SKM-1 treated with dmso at 0.1 percent for 144 hours (cell line): Measurements from ENCODE around the gene GPR17.

Source experiments
- DNase-seq: peaks from one replicate; lab custom pipeline; 2025; ENCODE audit not compliant: unreplicated experiment; lab: John Stamatoyannopoulos, UW

The GPR17 gene

DNA sequence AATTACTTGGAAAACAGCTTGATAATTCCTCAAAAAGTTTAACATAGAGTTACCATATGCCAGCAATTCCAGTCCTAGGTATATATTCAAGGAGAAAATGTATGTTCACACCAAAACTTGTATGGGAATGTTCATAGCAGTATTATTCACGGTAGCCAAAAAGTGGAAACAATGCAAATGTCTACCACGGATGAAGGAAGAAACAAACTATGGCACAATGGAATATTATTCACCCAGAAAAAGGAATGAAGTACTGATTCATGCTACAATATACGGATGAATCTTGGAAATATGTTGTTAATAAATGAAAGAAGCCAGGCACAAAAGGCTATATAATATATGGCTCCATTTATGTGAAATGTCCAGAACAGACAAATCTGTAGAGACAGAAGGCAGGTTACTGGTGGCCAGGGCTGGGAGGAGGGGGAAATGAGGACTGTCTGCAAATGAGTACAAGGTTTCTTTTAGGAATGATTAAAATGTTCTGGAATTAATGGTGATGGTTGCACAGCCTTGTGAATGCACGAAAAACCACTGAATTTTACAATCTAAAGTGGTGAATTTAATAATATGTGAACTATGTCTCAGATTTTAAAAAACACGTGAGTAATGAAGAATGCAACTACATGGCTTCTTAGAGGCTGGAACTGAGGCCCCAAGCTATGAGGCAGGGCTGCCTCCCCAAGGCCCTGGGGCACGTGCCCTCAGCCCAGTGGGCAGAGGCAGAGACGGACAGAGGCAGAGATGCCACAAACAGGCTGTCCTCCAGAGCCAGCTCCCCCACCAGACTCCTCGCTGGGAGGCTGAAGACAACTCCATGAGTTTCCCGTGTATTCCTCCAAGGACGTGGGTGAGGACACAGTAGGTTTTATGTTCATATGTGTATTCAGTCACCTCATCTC lies 24.4 kb downstream of the GPR17 start:
- DNase-seq = no peak

GRCh38 chr2:127670957-127671290 lies 25.0 kb downstream of the GPR17 start:
- no peak for DNase-seq

DNA sequence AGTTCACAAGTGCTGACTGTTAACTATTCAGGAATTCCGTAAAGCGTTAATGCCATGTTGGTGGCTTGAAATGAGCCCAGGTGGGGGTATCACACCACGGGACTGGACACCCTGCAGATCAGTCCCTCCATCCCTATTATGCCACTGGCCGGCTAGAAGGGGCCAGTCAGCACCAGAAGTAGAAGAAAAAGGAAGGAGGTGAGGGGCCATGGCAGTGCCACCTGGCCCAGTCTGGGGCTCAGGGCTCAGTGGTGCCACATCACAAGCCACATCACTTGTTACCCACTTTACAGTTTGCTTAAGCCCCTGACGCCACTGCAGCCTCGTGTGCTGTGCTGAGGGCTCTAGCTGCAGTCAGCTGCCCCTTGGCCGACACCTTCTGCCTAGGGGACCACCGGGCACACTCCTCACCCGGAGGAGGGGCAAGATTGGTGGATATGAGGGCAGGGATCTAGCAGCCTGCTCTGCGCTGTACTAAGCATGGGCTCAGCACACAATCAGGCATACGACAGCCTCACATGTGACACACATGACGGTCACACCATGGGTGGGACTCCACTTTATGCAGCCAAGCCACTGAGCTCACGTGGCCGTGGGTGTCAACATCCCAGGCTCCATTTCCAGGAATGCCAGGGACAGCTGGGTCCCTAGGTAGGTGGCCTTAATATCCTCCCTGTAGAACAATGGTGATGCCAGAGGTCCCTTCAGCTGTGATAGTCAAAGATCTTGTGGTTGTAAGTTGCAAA lies 25.8 kb downstream of the GPR17 start:
- no peak for DNase-seq

DNA sequence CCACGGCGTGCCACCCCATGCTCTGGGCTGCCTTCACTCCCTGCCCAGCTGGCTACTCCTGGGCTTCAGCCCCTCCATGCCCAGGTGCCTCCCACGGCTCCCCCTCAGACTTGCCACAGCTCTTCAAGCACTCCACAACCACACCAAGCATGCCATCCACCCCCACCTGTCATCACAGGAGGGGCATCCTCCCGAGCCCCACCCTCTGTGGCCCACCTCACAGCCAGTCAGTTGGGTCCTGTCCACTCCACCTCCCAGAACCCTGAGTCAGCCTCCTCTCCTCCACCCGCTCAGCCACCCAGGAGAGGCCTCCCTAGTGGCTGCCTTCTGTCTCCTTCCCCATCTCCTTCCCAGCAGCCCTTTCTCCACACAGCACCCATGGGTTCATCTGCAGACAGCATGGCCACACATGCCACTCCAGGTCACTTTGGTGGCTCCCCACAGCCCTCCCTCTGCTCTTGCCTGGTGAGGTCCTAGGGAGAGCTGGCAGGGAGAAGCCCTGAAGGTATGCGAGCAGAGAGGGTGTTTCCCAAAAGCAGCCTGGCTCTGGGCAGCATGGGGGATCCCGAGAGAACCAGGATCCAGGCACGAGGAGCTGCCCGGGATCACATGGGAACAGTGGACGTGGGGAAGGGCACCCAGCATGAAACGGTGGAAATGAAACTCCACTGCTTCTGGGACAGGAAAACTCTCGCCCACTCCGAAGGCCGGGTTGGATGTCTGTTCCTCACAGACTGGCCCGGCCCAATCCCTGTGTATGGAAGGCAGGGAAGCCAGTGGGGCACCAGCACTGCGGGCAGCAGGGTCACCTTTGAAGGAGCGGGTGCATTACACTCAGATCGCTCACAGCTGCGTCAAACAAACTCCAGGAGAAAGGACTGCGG lies 26.6 kb downstream of the GPR17 start:
- no peak for DNase-seq

GRCh38 chr2:127673291-127674069 lies 27.5 kb downstream of the GPR17 start:
- DNase-seq = no peak

- DNase-seq = no peak
These were observed 28.6 kb downstream of the GPR17 start for GRCh38 chr2:127674241-127675209.

GRCh38 chr2:127675331-127676261 lies 29.6 kb downstream of the GPR17 start, which contains the start of gene LIMS2:
Gene LIMS2 (minus strand): TSS chr2:127675530. CDS start chr2:127675024, 506 bp downstream.
- no peak for DNase-seq

DNA sequence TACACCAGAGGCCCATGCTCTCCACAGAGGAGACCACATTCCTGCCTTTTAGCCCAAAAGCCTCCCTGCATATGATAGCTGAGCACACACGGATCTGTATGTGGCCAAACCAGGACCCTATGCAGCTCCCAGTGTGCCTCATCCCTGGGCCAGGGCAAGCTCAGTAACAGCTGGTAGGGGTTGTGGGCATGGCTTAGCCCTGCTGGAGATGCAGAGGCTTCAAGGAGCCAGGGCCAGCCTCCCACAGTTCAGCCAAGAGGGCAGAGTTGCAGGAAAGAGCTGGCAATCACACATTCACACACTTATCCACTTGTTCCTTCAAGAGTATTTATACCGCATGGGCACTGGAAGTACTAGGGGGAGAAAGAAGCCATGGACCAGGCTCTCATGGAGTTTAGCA lies 31.0 kb downstream of the GPR17 start:
- no peak for DNase-seq

- DNase-seq = no peak
These were observed 32.6 kb downstream of the GPR17 start for GRCh38 chr2:127678531-127678930.

GRCh38 chr2:127678991-127679390 lies 33.0 kb downstream of the GPR17 start:
- DNase-seq = no peak

- DNase-seq = no peak
These were observed 33.9 kb downstream of the GPR17 start for GRCh38 chr2:127679680-127680361.

GRCh38 chr2:127680706-127681287 lies 34.8 kb downstream of the GPR17 start:
- DNase-seq = no peak

DNA sequence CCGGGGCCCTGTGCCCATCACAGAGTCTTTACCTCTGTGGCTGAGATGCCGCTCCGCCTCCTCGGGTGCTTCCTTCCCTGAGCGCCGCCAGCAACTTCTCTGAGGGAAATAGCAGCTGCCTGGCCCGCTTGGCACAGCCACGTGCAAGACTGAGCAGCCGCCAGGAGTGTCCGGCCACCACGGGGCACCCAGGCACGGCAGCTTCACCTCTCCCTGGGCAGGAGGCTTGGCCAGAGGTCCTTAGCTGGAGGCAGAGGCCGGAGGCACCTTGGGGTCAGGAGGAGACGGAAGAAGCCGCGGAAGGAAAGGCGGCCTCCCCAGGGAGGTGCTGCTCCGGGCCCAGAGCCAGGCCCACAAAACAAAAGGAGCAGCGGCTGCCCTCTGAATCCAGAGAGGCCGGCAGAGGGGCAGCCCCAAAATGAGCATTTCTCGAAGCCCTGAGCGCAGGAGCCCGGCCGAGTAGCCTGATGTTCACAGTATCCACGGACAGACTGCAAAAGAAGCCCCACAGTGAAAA lies 35.4 kb downstream of the GPR17 start:
- no peak for DNase-seq

GRCh38 chr2:127681976-127682857 lies 36.3 kb downstream of the GPR17 start:
- DNase-seq = no peak

- DNase-seq = no peak
These were observed 37.1 kb downstream of the GPR17 start for GRCh38 chr2:127683056-127683455.

DNA sequence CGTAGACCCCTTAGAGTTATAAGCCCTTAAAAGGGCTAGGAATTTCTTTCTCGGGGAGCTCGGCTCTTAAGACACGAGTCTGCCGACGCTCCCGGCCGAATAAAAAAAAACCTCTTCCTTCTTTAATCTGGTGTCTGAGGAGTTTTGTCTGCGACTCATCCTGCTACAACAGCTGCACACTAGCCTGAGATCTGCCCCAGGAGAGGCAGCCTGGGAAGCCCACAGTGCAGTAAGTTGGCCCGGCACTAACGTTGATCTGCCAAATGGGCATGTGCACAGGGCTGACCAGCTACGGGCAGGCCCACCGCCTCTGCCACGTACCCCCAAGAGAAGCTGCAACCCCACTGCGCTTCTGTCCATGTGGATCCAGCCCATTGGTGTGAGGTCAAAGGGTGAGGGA lies 37.8 kb downstream of the GPR17 start:
- no peak for DNase-seq
